ENCODE measurements around the gene TGM2. TPM values are rescaled to one million over a fixed set of nuclear protein-coding genes. Genes with fewer than 3 reads are reported as not detected.
"Not testable (repeated sequence)": the region's sequence is repeated elsewhere in the genome, so short reads cannot be mapped to it uniquely, and the experiment has no call there.

The TGM2 gene
- total and polyA plus RNA-seq, 12 donors = 13.4 to 262 (median 98.3) TPM

DNA sequence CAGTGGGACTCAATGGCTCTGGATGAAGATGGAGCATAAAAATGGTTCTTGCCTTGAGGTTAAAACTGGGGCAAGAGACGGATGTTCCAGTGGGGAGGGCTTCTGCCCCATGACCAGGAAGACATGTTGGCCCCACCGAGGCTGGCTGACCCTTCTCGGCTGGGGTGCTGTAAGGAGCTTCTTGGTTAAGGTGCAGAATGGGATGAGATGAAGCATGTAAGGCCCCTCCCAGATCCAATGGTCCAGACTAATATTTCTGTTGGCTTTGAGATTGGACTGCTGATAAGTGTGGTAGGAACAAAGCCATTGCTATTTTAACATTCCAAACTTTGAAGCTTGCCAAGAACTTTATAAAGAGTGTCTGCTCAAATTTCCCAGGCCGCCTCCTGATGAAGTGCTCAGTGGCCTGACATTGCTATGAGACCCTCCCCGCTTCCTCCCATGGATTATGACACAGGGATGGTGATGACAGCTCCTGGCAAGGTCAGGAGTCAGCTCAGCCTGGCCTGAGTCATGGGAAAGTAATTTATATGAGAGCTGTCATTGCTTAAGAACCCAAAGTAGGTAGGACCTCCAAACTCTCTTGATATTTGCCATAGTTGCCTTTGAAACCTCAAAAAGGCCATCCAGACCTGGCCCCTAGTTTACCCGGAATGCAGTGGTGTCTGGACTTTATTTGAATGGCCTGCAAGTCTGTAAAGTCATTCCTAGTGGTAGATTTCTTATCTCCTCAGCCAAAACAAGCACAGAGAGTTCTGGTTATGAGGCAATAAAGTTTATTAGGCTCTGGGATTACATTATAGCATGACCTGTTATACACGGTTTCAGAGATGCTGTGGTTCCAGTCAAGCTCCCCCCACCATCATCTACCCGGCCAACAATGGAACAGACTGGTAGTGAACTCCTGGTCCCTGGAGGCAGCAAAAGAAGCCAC is 55.2 kb downstream of the TGM2 start:
- DNase-seq = peak; percentile 67 to 86 (median 84)
- no peak for TF ChIP-seq POLR2A (IDR thresholded peaks at IDR 0.05)
- TF ChIP-seq, protein P1, sequence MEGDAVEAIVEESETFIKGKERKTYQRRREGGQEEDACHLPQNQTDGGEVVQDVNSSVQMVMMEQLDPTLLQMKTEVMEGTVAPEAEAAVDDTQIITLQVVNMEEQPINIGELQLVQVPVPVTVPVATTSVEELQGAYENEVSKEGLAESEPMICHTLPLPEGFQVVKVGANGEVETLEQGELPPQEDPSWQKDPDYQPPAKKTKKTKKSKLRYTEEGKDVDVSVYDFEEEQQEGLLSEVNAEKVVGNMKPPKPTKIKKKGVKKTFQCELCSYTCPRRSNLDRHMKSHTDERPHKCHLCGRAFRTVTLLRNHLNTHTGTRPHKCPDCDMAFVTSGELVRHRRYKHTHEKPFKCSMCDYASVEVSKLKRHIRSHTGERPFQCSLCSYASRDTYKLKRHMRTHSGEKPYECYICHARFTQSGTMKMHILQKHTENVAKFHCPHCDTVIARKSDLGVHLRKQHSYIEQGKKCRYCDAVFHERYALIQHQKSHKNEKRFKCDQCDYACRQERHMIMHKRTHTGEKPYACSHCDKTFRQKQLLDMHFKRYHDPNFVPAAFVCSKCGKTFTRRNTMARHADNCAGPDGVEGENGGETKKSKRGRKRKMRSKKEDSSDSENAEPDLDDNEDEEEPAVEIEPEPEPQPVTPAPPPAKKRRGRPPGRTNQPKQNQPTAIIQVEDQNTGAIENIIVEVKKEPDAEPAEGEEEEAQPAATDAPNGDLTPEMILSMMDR (IDR thresholded peaks at IDR 0.05) = no peak
- WGBS, 4 donors = 49 to 60% (median 55%) methylated on average over 8 of the region's 8 CpGs
- Histone ChIP-seq H3K9me3 (replicated peaks in 1 of 3) (no peaks in the 10 kb centered on the region), H3K27ac (peak overlapping the region in 4 of 5 donors; percentile 11 to 84 (median 58)), H3K4me1 (replicated peaks in 1 of 2) (peaks cover 17 to 36% of the 10 kb centered on the region in 2 donors), H3K36me3 (replicated peaks in 1 of 2) (no peaks in the 10 kb centered on the region), H3K4me3 (no peak overlapping the region), H3K27me3 (no peaks in the 10 kb centered on the region)
- intact Hi-C loops (cut with DNase I) = no loop called here

DNA sequence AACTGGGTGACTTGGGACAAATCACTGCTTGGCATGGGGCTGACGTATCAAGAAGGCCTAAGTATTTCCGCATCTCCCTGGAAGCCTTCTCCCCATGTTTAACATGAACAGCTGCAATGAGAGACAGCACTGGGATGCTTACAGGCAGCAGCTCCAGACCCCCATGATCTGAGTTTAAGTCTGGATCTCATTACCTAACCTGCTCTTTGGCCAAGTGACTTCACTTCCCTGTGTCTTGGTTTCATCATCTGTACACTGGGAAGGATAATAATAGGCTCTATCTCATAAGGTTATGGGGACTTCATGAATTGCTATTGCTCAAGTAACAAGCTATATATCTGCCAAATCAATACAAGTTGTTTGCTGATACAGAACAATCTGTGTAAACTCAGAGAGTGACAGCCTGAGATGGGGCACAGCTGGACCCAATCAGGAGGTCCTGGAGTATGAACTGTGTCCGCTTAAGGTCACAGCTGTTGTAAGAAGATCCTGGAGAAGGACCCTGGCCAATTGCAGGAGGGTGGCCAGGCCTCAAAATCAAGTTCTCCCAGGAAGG is 56.0 kb downstream of the TGM2 start:
- Histone ChIP-seq H3K4me1 (replicated peaks in 1 of 2) (peaks cover 17 to 35% of the 10 kb centered on the region in 2 donors), H3K27me3 (no peaks in the 10 kb centered on the region), H3K36me3 (replicated peaks in 1 of 2) (no peaks in the 10 kb centered on the region), H3K9me3 (replicated peaks in 1 of 3) (no peaks in the 10 kb centered on the region), H3K27ac (peak overlapping the region in 4 of 5 donors; percentile 42 to 84 (median 58)), H3K4me3 (no peak overlapping the region)
- 56 to 86% (median 76%) methylated on average over 3 of the region's 3 CpGs for WGBS, 4 donors
- peak in 4 of 7 donors; percentile 18 to 78 (median 47) for DNase-seq
- no peak for TF ChIP-seq POLR2A (IDR thresholded peaks at IDR 0.05)
- TF ChIP-seq, protein P1 (IDR thresholded peaks at IDR 0.05) = no peak
- intact Hi-C loops (cut with DNase I) = no loop called here

DNA sequence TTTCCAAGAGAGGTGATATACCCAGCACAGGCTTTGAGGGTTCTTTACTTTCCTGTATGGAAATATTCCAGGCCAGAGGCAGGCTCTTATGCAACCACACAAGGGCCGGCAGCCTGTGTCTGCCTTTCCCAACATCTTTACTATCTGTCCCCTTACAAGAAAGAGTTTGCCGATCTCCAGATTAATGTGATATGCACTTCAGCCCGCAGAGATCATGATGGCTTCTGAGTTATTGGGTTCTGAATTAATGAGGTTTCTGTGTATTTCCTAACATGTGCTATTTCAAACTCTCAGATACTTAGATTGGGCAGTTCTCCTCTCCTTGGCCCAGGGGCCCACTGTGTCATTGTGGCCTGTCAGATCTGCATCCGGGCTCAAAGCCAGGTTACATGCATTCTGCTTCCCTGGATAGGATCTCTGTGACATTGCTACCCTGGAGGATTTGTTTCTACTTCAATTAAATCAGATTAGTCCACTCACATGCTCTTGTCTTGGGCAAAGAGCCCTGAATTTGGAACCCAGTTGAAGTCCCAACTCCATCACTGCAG is 56.6 kb downstream of the TGM2 start:
- peak in 6 of 7 donors; percentile 52 to 90 (median 73) for DNase-seq
- Histone ChIP-seq H3K4me3 (no peak overlapping the region), H3K27ac (peak overlapping the region in 4 of 5 donors; percentile 42 to 84 (median 58)), H3K4me1 (replicated peaks in 1 of 2) (peaks cover 17 to 29% of the 10 kb centered on the region in 2 donors), H3K27me3 (no peaks in the 10 kb centered on the region), H3K9me3 (replicated peaks in 1 of 3) (no peaks in the 10 kb centered on the region), H3K36me3 (replicated peaks in 1 of 2) (no peaks in the 10 kb centered on the region)
- WGBS, 4 donors = 46 to 71% (median 51%) methylated on average over 4 of the region's 4 CpGs
- intact Hi-C loops (cut with DNase I) = no loop called here
- TF ChIP-seq, protein P1 (IDR thresholded peaks at IDR 0.05) = no peak
- TF ChIP-seq POLR2A (IDR thresholded peaks at IDR 0.05) = no peak

DNA sequence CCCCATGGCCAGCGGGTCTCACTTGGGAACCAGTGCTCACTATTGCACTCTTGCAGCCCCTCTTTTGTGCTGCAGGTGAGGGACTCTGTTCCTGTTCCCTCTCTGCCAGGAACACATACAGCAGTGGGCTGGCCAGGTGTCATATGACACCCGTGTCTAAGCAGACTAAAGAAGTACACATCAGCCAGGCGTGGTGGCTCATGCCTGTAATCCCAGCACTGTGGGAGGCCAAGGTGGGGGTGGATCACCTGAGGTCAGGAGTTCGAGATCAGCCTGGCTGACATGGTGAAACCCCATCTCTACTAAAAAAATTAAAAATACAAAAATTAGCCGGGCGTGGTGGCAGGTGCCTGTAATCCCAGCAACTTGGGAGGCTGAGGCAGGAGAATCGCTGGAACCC is 57.2 kb downstream of the TGM2 start:
- Histone ChIP-seq H3K4me1 (replicated peaks in 1 of 2) (peaks cover 17 to 28% of the 10 kb centered on the region in 2 donors), H3K27ac (peak overlapping the region in 3 of 5 donors; percentile 36 to 67 (median 42))
- intact Hi-C loops (cut with DNase I); H3K36me3 ChIP-seq (replicated peaks in 1 of 2); H3K27me3 ChIP-seq; H3K9me3 ChIP-seq (replicated peaks in 1 of 3); H3K4me3 ChIP-seq: not testable (repeated sequence)
- DNase-seq = peak in 2 of 7 donors; percentile 29 to 50
- 89 to 97% (median 92%) methylated on average over 7 of the region's 7 CpGs for WGBS, 4 donors

DNA sequence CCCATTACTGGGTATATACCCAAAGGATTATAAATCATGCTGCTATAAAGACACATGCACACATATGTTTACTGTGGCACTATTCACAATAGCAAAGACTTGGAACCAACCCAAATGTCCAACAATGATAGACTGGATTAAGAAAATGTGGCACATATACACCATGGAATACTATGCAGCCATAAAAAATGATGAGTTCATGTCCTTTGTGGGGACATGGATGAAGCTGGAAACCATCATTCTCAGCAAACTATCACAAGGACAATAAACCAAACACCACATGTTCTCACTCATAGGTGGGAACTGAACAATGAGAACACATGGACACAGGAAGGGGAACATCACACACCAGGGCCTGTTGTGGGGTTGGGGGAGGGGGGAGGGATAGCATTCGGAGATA is 57.7 kb downstream of the TGM2 start:
- WGBS, 4 donors = 85 to 100% (median 87%) methylated on average over 1 of the region's 1 CpG
- H3K9me3 ChIP-seq (replicated peaks in 1 of 3); H3K27ac ChIP-seq; H3K4me3 ChIP-seq; H3K27me3 ChIP-seq; H3K36me3 ChIP-seq (replicated peaks in 1 of 2); intact Hi-C loops (cut with DNase I); DNase-seq: not testable (repeated sequence)
- peaks cover 17 to 32% of the 10 kb centered on the region in 2 donors for H3K4me1 ChIP-seq (replicated peaks in 1 of 2)
